H9 (cell line): Measurements from ENCODE around the gene RPRD1B. TPM values are rescaled to one million over a fixed set of nuclear protein-coding genes. Genes with fewer than 3 reads are reported as not detected.

Experiments used
- DNase-seq: peaks from one replicate; pipeline ENCODE4 v3.0.0-alpha.2; 2017
- H2AFZ ChIP-seq: one replicate; pipeline ENCODE4 v1.6.1; 2013; ENCODE audit warnings: mild to moderate bottlenecking, low read length, control low read depth, moderate library complexity
- H2AK5ac ChIP-seq: 2 replicates; pipeline ENCODE4 v1.6.1; 2013; ENCODE audit warnings: low read length, control low read depth, mixed read lengths; ENCODE audit not compliant: insufficient read length
- H2BK120ac ChIP-seq: one replicate; pipeline ENCODE4 v1.6.1; 2013; ENCODE audit warnings: low read depth, mild to moderate bottlenecking, low read length, control low read depth, inconsistent platforms; ENCODE audit not compliant: poor library complexity, severe bottlenecking
- H2BK12ac ChIP-seq: 2 replicates; pipeline ENCODE4 v1.6.1; 2013; ENCODE audit warnings: low read length, control low read depth, mixed read lengths, low read depth; ENCODE audit not compliant: insufficient read length
- H2BK15ac ChIP-seq: 2 replicates; pipeline ENCODE4 v1.6.1; 2013; ENCODE audit warnings: low read depth, low read length, control low read depth
- H2BK20ac ChIP-seq: one replicate; pipeline ENCODE4 v1.6.1; 2013; ENCODE audit warnings: low read depth, mild to moderate bottlenecking, low read length, control low read depth, inconsistent platforms; ENCODE audit not compliant: poor library complexity, severe bottlenecking
- H2BK5ac ChIP-seq: 2 replicates; pipeline ENCODE4 v1.6.1; 2013; ENCODE audit warnings: low read length, control low read depth, mixed read lengths; ENCODE audit not compliant: insufficient read length
- H3K14ac ChIP-seq: 2 replicates; pipeline ENCODE4 v1.6.1; 2013; ENCODE audit warnings: low read length, control low read depth; ENCODE audit not compliant: insufficient read depth
- H3K18ac ChIP-seq: 2 replicates; pipeline ENCODE4 v1.6.1; 2013; ENCODE audit warnings: low read depth, mild to moderate bottlenecking, mixed read lengths, low read length, control low read depth; ENCODE audit not compliant: insufficient read length
- H3K23ac ChIP-seq: 2 replicates; pipeline ENCODE4 v1.6.1; 2013; ENCODE audit warnings: low read length, control low read depth, mixed read lengths, low read depth; ENCODE audit not compliant: insufficient read length
- H3K23me2 ChIP-seq: 2 replicates; pipeline ENCODE4 v1.6.1; 2013; ENCODE audit warnings: low read depth, mild to moderate bottlenecking, mixed read lengths, low read length, control low read depth; ENCODE audit not compliant: insufficient read length, poor library complexity, severe bottlenecking
- H3K27ac ChIP-seq: 2 replicates; pipeline ENCODE4 v1.5.1; 2013; ENCODE audit warnings: low read length, control low read depth, mixed read lengths, low read depth; ENCODE audit not compliant: insufficient read length
- H3K27me3 ChIP-seq: 2 replicates; pipeline ENCODE4 v1.6.1; 2013; ENCODE audit warnings: low read length, control low read depth, inconsistent platforms; ENCODE audit not compliant: insufficient read depth
- H3K4ac ChIP-seq: 2 replicates; pipeline ENCODE4 v1.6.1; 2013; ENCODE audit warnings: low read depth, mild to moderate bottlenecking, control low read depth, inconsistent platforms, low read length, moderate library complexity
- H3K4me1 ChIP-seq: 2 replicates; pipeline ENCODE4 v1.6.1; 2013; ENCODE audit warnings: low read length, control low read depth, inconsistent platforms; ENCODE audit not compliant: insufficient read depth
- H3K4me2 ChIP-seq: 2 replicates; pipeline ENCODE4 v1.6.1; 2013; ENCODE audit warnings: low read length, control low read depth, mixed read lengths; ENCODE audit not compliant: insufficient read length, insufficient read depth
- H3K56ac ChIP-seq: 2 replicates; pipeline ENCODE4 v1.6.1; 2013; ENCODE audit warnings: low read depth, mild to moderate bottlenecking, mixed read lengths, low read length, control low read depth; ENCODE audit not compliant: insufficient read length
- H3K79me1 ChIP-seq: 2 replicates; pipeline ENCODE4 v1.6.1; 2013; ENCODE audit warnings: low read depth, mild to moderate bottlenecking, moderate library complexity, low read length, control low read depth, inconsistent platforms; ENCODE audit not compliant: insufficient read depth, poor library complexity, severe bottlenecking
- H3K79me2 ChIP-seq: 2 replicates; pipeline ENCODE4 v1.6.1; 2013; ENCODE audit warnings: low read length, control low read depth, inconsistent platforms; ENCODE audit not compliant: insufficient read depth
- H3K9ac ChIP-seq: 2 replicates; pipeline ENCODE4 v1.6.1; 2013; ENCODE audit warnings: low read length, control low read depth, mixed read lengths; ENCODE audit not compliant: insufficient read length; ENCODE audit errors: extremely low read depth
- H3K9me3 ChIP-seq: one replicate; pipeline ENCODE4 v1.6.1; 2013; ENCODE audit warnings: low read depth, low read length, inconsistent platforms; ENCODE audit not compliant: control insufficient read depth
- H3T11ph ChIP-seq: one replicate; pipeline ENCODE4 v1.6.1; 2013; ENCODE audit warnings: mild to moderate bottlenecking, low read length, control low read depth, inconsistent platforms
- H4K20me1 ChIP-seq: one replicate; pipeline ENCODE4 v1.6.1; 2013; ENCODE audit not compliant: control insufficient read depth, insufficient read length, insufficient read depth
- H4K5ac ChIP-seq: 2 replicates; pipeline ENCODE4 v1.6.1; 2013; ENCODE audit warnings: low read depth, mild to moderate bottlenecking, mixed read lengths, low read length, control low read depth; ENCODE audit not compliant: insufficient read length
- H4K8ac ChIP-seq: replicated peaks from 2 replicates; pipeline ENCODE4 v1.6.1; 2013; ENCODE audit warnings: low read length, control low read depth, mixed read lengths, low read depth; ENCODE audit not compliant: insufficient read length
- H4K91ac ChIP-seq: 2 replicates; pipeline ENCODE4 v1.6.1; 2013; ENCODE audit warnings: low read depth, mild to moderate bottlenecking, moderate library complexity, mixed read lengths, low read length, control low read depth; ENCODE audit not compliant: insufficient read length
- H3K27ac Mint-ChIP-seq, 3 experiments: 2 replicates in 2 of 3; 3 replicates in 1 of 3; pipeline ENCODE4 v1.8.0; 2020 to 2021; ENCODE audit warnings: mixed read lengths in 3 of 3, mild to moderate bottlenecking in 1 of 3, moderate library complexity in 1 of 3
- H3K27me3 Mint-ChIP-seq: 2 replicates; pipeline ENCODE4 v1.8.0; 2021; ENCODE audit warnings: low read depth, mild to moderate bottlenecking, moderate library complexity, mixed read lengths
- H3K36me3 Mint-ChIP-seq, 3 experiments: 2 replicates in 2 of 3; 3 replicates in 1 of 3; pipeline ENCODE4 v1.8.0; 2020 to 2021; ENCODE audit warnings: low read depth in 3 of 3, mixed read lengths in 3 of 3; ENCODE audit not compliant: insufficient read depth in 1 of 3
- H3K4me1 Mint-ChIP-seq, 2 experiments: 2 replicates each; pipeline ENCODE4 v1.8.0; 2020; ENCODE audit warnings: mixed read lengths in 2 of 2
- H3K4me3 Mint-ChIP-seq, 2 experiments: 2 replicates in 1 of 2; 3 replicates in 1 of 2; pipeline ENCODE4 v1.8.0; 2020 to 2021; ENCODE audit warnings: mild to moderate bottlenecking in 2 of 2, mixed read lengths in 2 of 2, moderate library complexity in 1 of 2
- H3K9me3 Mint-ChIP-seq, 2 experiments: 2 replicates in 1 of 2; 3 replicates in 1 of 2; pipeline ENCODE4 v1.8.0; 2020; ENCODE audit warnings: mild to moderate bottlenecking in 2 of 2, mixed read lengths in 2 of 2, moderate library complexity in 1 of 2
- WGBS: extraction: QIAGEN DNeasy Blood & Tissue Kit; methylation state at CpG from one replicate; pipeline ENCODE4 v1.1.7; 2013; ENCODE audit warnings: missing lambda C conversion rate, low lambda C conversion rate, mixed read lengths; ENCODE audit not compliant: insufficient read length; ENCODE audit errors: extremely low coverage; 5-methylcytosine and 5-hydroxymethylcytosine counted together
- total RNA-seq: library from RNA; stranded (reverse); gene quantifications from 2 replicates; pipeline ENCODE4 v1.2.1, GENCODE V29; 2021
- TF ChIP-seq, protein P1 (sequence below): fragments of 200-600 bp; sonication (generic); conservative IDR thresholded peaks from 3 replicates; pipeline ENCODE4 v1.8.0; 2021; ENCODE audit warnings: antibody characterized with exemption, mild to moderate bottlenecking

Gene RPRD1B
- total RNA-seq, 1 experiment from 2014 or later, result 34.3 TPM

DNA sequence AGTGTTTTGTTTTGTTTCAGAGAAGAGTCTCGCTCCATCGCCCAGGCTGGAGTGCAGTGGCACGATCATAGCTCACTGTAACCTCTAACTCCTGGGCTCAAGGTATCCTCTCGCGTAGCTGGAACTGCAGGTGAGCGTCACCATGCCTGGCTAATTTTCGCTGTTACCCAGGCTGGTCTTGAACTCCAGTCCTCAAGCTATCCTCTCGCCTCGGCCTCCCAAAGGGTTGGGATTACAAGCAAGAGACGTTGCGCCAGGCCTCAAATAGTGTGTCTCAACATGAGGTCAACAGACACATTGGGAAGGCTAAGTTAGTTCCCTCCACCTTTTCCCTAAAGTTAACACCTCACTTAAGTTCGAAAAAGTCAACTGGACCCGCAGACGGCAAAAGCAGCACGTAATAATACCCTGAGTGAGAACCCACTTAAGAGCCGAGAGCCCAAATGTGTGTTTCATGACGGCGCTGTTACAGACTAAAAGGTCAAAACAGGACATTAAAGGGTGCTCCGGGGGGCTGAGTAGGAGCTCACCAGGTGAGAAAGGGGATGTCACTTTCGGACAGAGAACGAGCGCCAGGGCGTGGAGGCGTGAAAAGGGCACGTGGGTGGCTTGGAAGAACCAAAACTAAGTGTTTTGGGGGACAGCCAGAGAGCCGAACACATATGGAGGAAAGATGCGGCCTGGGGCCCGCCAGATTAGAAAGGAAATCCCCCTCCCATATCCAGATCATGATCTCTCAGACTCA, 789 bp upstream of the RPRD1B start:
- WGBS, result no CpG with 5 or more reads among the region's 28 CpGs
- no peak overlapping the region for H2AK5ac ChIP-seq
- H3K23ac ChIP-seq, result no peak overlapping the region
- H3K4ac ChIP-seq, result peak overlapping the region; percentile 22; the same call in 1 of the 2 replicates
- H2BK5ac ChIP-seq, result no peak overlapping the region
- DNase-seq, result no peak
- Mint-ChIP-seq H3K9me3 (peaks cover 0 to 1% of the 10 kb centered on the region in 2 experiments; a peak in 3 of 5 replicates), H3K4me1 (peaks cover 45 to 57% of the 10 kb centered on the region in 2 experiments), H3K4me3 (peak overlapping the region; percentile 96 to 97), H3K27me3 (no peaks in the 10 kb centered on the region), H3K27ac (peak overlapping the region; percentile 99 to 100 (median 99)), H3K36me3 (peaks cover 20 to 37% (median 27%) of the 10 kb centered on the region in 3 experiments)
- H3T11ph ChIP-seq, result no peak overlapping the region
- H3K23me2 ChIP-seq, result peaks cover 11% of the 10 kb centered on the region
- H4K5ac ChIP-seq, result peak overlapping the region; percentile 1
- no peak overlapping the region for H2BK12ac ChIP-seq
- no peak overlapping the region for H2BK120ac ChIP-seq
- no peak overlapping the region for H4K91ac ChIP-seq
- H2BK15ac ChIP-seq, result no peak overlapping the region
- no peaks in the 10 kb centered on the region for H3K9me3 ChIP-seq
- peak overlapping the region; percentile 93 for H3K9ac ChIP-seq
- peaks cover 19% of the 10 kb centered on the region for H3K79me1 ChIP-seq
- peaks cover 27% of the 10 kb centered on the region; the same call in 1 of the 2 replicates for H3K79me2 ChIP-seq
- H3K18ac ChIP-seq, result peak overlapping the region; percentile 59
- H4K8ac ChIP-seq, result no peak overlapping the region
- H3K27me3 ChIP-seq, result no peaks in the 10 kb centered on the region
- no peaks in the 10 kb centered on the region for H4K20me1 ChIP-seq
- no peak overlapping the region for H2BK20ac ChIP-seq
- H3K27ac ChIP-seq, result no peak overlapping the region
- peak overlapping the region; percentile 6; the same call in 1 of the 2 replicates for H3K14ac ChIP-seq
- TF ChIP-seq, protein P1, sequence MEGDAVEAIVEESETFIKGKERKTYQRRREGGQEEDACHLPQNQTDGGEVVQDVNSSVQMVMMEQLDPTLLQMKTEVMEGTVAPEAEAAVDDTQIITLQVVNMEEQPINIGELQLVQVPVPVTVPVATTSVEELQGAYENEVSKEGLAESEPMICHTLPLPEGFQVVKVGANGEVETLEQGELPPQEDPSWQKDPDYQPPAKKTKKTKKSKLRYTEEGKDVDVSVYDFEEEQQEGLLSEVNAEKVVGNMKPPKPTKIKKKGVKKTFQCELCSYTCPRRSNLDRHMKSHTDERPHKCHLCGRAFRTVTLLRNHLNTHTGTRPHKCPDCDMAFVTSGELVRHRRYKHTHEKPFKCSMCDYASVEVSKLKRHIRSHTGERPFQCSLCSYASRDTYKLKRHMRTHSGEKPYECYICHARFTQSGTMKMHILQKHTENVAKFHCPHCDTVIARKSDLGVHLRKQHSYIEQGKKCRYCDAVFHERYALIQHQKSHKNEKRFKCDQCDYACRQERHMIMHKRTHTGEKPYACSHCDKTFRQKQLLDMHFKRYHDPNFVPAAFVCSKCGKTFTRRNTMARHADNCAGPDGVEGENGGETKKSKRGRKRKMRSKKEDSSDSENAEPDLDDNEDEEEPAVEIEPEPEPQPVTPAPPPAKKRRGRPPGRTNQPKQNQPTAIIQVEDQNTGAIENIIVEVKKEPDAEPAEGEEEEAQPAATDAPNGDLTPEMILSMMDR, result no peak
- H2AFZ ChIP-seq, result no peak overlapping the region
- H3K4me2 ChIP-seq, result peak overlapping the region; percentile 74
- no peak overlapping the region for H3K56ac ChIP-seq
- H3K4me1 ChIP-seq, result no peaks in the 10 kb centered on the region; the same call in 1 of the 2 replicates
